ENCODE results near the gene SUGP1.
"Not testable (repeated sequence)": the region's sequence is repeated elsewhere in the genome, so short reads cannot be mapped to it uniquely, and the experiment has no call there.

Gene SUGP1

DNA sequence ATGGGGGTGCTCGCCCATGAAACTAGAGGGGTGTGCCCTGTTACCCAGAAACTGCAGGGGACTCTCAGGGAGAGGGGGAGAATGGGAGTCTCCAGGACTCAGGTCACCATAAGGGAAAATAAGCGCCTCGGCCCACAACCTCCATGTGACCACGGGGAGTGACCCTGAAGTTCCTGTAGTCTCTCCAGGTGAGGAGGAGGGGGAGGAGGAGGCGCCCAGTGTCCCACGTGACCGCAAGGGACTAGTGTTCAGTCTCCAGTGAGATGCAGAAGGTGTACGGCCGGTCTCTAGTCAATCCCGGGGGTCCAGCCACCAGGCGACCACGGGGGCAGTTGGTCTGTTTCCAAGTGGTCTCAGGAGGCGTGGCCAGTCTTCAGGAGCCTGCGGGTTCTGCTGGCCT lies 63.2 kb downstream of the SUGP1 start:
- no peaks in the 10 kb centered on the region for H3K4me1 ChIP-seq (ENCODE audit: control insufficient read depth in 1 of 2, insufficient read depth in 1 of 2, low read depth in 1 of 2, low read length in 1 of 2)
- no peak overlapping the region for H3K27ac ChIP-seq
- no peaks in the 10 kb centered on the region for H3K9me3 ChIP-seq
- no peak for TF ChIP-seq CTCF (IDR thresholded peaks at IDR 0.05)
- H3K36me3 ChIP-seq: no peaks in the 10 kb centered on the region
- peaks cover 81% of the 10 kb centered on the region for H3K27me3 ChIP-seq
- H3K4me3 ChIP-seq (ENCODE audit: low read depth in 1 of 2, low read length in 1 of 2): no peak overlapping the region

DNA sequence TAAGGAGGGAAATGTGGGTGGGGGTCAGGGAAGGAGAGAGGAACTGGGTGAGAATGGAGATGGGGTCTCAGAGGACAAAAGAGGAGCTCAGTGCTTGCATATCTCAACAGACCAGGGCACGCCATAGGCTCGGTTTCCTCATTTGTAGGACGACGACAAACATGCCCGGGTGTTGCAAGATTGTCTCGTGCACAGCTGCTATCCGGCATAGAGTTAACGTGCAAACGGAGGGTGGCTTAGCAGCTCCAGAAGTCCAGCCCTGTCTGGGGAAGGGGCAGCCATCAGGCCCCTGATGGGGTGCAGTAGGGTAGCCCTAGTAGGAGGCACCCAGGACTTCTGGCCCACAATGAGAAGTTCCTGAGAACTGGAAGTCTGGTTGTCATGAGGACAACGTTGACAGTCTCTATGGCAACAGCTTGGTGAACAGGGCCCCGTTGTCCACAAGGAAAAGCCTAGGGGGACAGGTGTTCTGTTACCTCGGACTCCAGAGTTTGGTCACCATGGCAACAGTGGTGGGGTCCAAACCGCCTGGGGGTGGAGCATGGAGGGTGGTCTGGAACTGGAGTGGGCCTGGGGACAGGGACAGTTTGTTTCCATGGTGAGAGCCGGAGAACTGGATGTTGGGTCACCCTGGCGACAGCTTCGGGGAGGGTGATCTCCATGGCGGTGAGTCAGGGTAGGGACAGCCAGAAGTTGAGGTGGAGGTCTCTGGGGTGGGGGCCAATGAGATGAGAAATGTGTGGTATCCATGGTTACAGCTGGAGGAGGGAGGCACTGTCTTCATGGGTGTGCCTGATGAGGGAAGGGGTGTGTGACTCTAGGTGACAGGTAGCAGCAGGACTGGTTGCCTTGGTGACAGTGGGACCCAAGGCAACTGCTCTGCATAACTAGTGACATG lies 64.0 kb downstream of the SUGP1 start:
- Histone ChIP-seq H3K36me3 (no peaks in the 10 kb centered on the region), H3K27me3 (peaks cover 81% of the 10 kb centered on the region), H3K27ac (no peak overlapping the region), H3K9me3 (no peaks in the 10 kb centered on the region), H3K4me1 (ENCODE audit: control insufficient read depth in 1 of 2, insufficient read depth in 1 of 2, low read depth in 1 of 2, low read length in 1 of 2) (no peaks in the 10 kb centered on the region), H3K4me3 (ENCODE audit: low read depth in 1 of 2, low read length in 1 of 2) (no peak overlapping the region)
- TF ChIP-seq CTCF (IDR thresholded peaks at IDR 0.05): no peak

DNA sequence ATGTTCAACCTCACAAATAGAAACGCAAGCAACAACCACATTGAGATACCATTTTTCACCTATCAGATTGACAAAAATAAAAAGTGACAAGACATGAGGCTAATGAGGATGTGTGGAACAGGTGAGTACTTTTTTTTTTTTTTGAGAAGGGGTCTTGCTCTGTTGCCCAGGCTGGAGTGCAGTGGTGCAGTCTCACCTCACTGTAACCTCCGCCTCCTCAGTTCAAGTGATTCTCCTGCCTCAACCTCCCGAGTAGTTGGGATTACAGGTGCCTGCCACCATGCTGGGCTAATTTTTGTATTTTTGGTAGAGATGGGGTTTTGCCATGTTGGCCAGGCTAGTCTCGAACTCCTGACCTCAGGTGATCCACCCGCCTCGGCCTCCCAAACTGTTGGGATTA lies 66.9 kb downstream of the SUGP1 start:
- H3K4me1 ChIP-seq (ENCODE audit: control insufficient read depth in 1 of 2, insufficient read depth in 1 of 2, low read depth in 1 of 2, low read length in 1 of 2); H3K36me3 ChIP-seq; H3K9me3 ChIP-seq; H3K27ac ChIP-seq; H3K4me3 ChIP-seq (ENCODE audit: low read depth in 1 of 2, low read length in 1 of 2): not testable (repeated sequence)
- H3K27me3 ChIP-seq: peaks cover 72% of the 10 kb centered on the region

GRCh38 chr19:19250196-19250801 lies 70.0 kb downstream of the SUGP1 start:
- peaks cover 44% of the 10 kb centered on the region for H3K27me3 ChIP-seq
- no peak for TF ChIP-seq CTCF (IDR thresholded peaks at IDR 0.05)
- H3K9me3 ChIP-seq: no peaks in the 10 kb centered on the region
- no peaks in the 10 kb centered on the region for H3K36me3 ChIP-seq
- H3K4me3 ChIP-seq (ENCODE audit: low read depth in 1 of 2, low read length in 1 of 2): no peak overlapping the region
- no peaks in the 10 kb centered on the region for H3K4me1 ChIP-seq (ENCODE audit: control insufficient read depth in 1 of 2, insufficient read depth in 1 of 2, low read depth in 1 of 2, low read length in 1 of 2)
- H3K27ac ChIP-seq: no peak overlapping the region

GRCh38 chr19:19240476-19240875 lies 79.8 kb downstream of the SUGP1 start:
- no peaks in the 10 kb centered on the region for H3K9me3 ChIP-seq
- no peak overlapping the region for H3K4me3 ChIP-seq (ENCODE audit: low read depth in 1 of 2, low read length in 1 of 2)
- TF ChIP-seq CTCF (IDR thresholded peaks at IDR 0.05): no peak
- no peaks in the 10 kb centered on the region for H3K4me1 ChIP-seq (ENCODE audit: control insufficient read depth in 1 of 2, insufficient read depth in 1 of 2, low read depth in 1 of 2, low read length in 1 of 2)
- H3K27ac ChIP-seq: no peak overlapping the region
- peaks cover 4% of the 10 kb centered on the region for H3K27me3 ChIP-seq
- H3K36me3 ChIP-seq: no peaks in the 10 kb centered on the region

GRCh38 chr19:19239675-19240074 lies 80.6 kb downstream of the SUGP1 start:
- Histone ChIP-seq H3K27ac (no peak overlapping the region), H3K9me3 (no peaks in the 10 kb centered on the region), H3K4me3 (ENCODE audit: low read depth in 1 of 2, low read length in 1 of 2) (no peak overlapping the region), H3K36me3 (no peaks in the 10 kb centered on the region), H3K4me1 (ENCODE audit: control insufficient read depth in 1 of 2, insufficient read depth in 1 of 2, low read depth in 1 of 2, low read length in 1 of 2) (no peaks in the 10 kb centered on the region), H3K27me3 (peaks cover 4% of the 10 kb centered on the region)
- no peak for TF ChIP-seq CTCF (IDR thresholded peaks at IDR 0.05)
